ENCODE data around the gene TGFBR3. TPM values are rescaled to one million over a fixed set of nuclear protein-coding genes. Genes with fewer than 3 reads are reported as not detected.

TGFBR3 gene
- total and polyA plus RNA-seq, 2 of the 8 experiments (the other 6 are each of a cell fraction or from before 2014, with no cell fraction given) = 2.0 to 6.1 TPM

GRCh38 chr1:91842563-91842962, 43.4 kb downstream of the TGFBR3 start (continued):
- TF ChIP-seq CHD7 (IDR thresholded peaks at IDR 0.05; ENCODE audit: insufficient replicate concordance, low read length) (no peak), SIX5 (IDR thresholded peaks at IDR 0.05; ENCODE audit: low read depth, low read length) (no peak), CREB1 (IDR thresholded peaks at IDR 0.05) (no peak)

All from H1 (cell line).